SIG-M5 treated with dmso at 0.1 percent for 504 hours (cell line): ENCODE measurements around the gene TEX28.
"Not testable (repeated sequence)": the region's sequence is repeated elsewhere in the genome, so short reads cannot be mapped to it uniquely, and the experiment has no call there.

Experiments used
- DNase-seq: peaks from one replicate; lab custom pipeline; 2025; ENCODE audit not compliant: unreplicated experiment; lab: John Stamatoyannopoulos, UW

TEX28 gene

DNA sequence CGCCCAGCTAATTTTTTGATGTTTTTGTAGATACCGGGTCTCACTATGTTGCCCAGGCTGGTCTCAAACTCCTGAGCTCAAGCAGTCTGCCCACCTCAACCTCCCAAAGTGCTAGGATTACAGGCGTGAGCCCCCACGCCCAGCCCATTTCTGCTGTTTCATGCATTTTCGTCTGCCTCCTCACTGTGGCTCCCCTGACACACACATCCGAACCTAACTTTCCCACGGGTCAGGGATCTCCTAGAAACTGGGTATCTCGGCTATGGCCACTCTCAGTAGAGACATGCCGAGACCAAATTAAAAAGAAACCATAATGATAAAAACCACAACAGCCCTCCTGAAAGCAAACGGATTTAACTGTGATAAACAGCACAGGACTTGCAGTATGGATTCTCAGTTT lies 46.8 kb downstream of the TEX28 start:
- DNase-seq, result not testable (repeated sequence)

DNA sequence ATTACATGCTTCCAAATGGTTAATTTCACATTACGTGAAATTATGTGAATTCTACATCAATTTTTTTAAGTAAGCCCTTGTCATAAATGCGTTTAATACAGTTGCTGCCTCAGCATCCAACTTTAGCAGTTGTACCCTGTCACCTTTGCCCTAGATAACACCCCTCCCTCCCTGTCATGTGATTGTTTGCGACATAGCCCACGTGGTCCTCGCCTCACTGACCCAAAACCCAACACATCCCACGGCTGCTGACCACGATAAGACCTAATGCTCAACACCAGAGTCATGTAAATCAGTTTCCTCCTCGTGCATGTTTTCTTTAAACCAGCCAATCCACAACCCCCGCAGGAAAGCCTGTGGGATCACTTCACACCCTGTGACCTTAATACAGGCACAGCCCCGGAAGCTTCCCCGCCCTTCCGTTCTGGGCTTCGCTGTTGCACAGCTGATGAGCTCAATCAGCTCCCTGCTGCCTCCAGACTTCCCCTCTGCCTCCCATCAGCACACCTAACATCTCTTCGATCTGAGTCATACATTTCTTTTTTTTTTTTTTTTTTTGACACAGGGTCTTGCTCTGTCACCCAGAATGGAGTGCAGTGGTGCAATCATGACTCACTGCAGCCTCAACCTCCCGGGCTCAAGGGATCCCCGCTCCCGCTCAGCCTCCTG lies 47.4 kb downstream of the TEX28 start:
- not testable (repeated sequence) for DNase-seq

GRCh38 chrX:154239982-154240503 lies 54.9 kb downstream of the TEX28 start:
- DNase-seq, result not testable (repeated sequence)

DNA sequence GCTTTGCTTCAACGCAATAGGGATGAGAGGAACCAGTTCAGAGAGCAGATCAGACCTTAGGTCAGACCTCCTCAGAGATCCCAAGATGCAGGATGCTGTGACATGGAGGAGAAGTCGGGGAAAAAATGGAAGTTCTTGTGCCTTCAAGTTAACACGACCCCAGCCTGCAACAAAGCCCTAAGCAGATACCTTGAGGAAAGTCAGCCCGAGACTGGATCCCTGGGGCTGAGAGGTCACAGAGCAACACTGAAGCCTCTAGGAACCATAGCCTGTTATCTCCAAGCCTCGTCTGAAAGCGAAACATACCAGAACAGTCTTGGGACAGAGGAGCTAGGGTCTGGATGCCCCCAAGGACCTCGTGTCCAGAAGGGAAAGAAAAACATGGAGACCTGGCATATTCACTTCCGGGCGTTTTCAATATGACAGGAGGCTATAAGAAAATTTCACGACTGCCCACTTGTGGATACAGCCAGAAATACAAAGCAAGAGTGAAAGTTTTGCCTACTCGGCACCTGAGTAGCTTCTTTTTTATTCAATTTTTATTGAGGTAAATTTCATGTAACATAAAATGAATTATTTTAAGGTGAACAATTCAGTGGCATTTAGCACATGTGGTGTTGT lies 55.9 kb downstream of the TEX28 start:
- DNase-seq, result not testable (repeated sequence)

GRCh38 chrX:154233620-154234019 lies 61.3 kb downstream of the TEX28 start:
- not testable (repeated sequence) for DNase-seq

DNA sequence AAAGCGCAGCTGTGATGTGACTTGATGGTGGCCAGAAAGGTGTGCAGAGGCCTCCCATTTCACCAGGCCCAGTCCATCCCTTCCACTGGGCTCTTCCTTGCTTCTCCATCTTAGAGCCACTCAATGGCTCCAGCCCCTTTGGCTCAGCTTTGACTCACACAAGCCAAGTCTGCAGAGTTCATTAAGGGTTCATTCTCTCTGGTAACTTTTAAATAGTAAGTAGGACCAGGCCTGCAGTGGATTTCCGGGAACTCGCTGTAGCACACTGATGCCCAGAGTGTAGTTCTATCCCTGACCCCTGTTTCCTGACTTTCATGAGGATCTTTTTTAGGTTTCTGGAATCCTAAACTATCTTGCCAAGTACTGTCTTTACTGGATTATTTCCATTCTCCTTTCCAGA lies 63.5 kb downstream of the TEX28 start:
- not testable (repeated sequence) for DNase-seq

- DNase-seq, result not testable (repeated sequence)
Observed at GRCh38 chrX:154226706-154227105, 68.2 kb downstream of the TEX28 start.

DNA sequence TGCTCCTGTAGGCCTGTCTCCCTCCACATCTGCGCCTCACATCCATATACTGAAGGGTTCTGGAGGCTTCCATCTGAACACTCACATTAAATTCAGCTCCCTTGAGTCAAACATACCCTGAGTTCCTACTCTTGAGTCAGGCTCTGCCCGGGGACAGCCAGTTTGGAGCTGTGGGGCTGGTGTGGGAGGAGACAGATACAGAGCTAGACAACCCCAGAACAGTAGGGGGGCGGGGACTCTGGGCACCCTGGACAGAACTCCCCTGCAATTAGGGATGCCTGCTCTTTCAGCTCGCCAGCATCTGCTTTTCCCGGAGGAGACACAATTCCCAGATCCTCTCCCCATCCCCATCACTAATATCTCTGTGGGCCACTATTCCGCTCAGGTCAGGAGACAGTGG lies 69.6 kb downstream of the TEX28 start:
- DNase-seq, result not testable (repeated sequence)
